ENCODE results near the gene PTCD3. TPM values are rescaled to one million over a fixed set of nuclear protein-coding genes. Genes with fewer than 3 reads are reported as not detected.

Gene PTCD3
- total RNA-seq, 1 donor from 2014 or later: 66.1 TPM

- Histone ChIP-seq H3K27me3 (ENCODE audit: control insufficient read depth, insufficient read depth, low read length) (no peaks in the 10 kb centered on the region), H3K4me3 (ENCODE audit: low read depth, low read length) (peak within 1 kb of the TSS; percentile 98), H3K36me3 (ENCODE audit: control insufficient read depth, insufficient read depth, low read length) (peaks cover 1% of the 10 kb centered on the region)
- TF ChIP-seq CTCF (IDR thresholded peaks at IDR 0.05; ENCODE audit: insufficient read depth, low read length, poor library complexity, severe bottlenecking): no peak
- peak; percentile 82 for DNase-seq (ENCODE audit: low read depth)
Observed at GRCh38 chr2:86105252-86105968, 625 bp upstream of the PTCD3 start, which contains the start of gene POLR1A. Gene POLR1A, minus strand, starts transcription at chr2:86105886. Its CDS starts 110 bp downstream, at chr2:86105776.

- TF ChIP-seq CTCF (IDR thresholded peaks at IDR 0.05; ENCODE audit: insufficient read depth, low read length, poor library complexity, severe bottlenecking): no peak
- no peak for DNase-seq (ENCODE audit: low read depth)
- Histone ChIP-seq H3K27me3 (ENCODE audit: control insufficient read depth, insufficient read depth, low read length) (no peaks in the 10 kb centered on the region), H3K36me3 (ENCODE audit: control insufficient read depth, insufficient read depth, low read length) (peaks cover 1% of the 10 kb centered on the region), H3K4me3 (ENCODE audit: low read depth, low read length) (peak overlapping the region; percentile 98)
Observed at GRCh38 chr2:86107031-86107430, 996 bp downstream of the PTCD3 start.

GRCh38 chr2:86118130-86118529 is 12.1 kb downstream of the PTCD3 start:
- Histone ChIP-seq H3K27me3 (ENCODE audit: control insufficient read depth, insufficient read depth, low read length) (no peaks in the 10 kb centered on the region), H3K4me3 (ENCODE audit: low read depth, low read length) (no peak overlapping the region), H3K36me3 (ENCODE audit: control insufficient read depth, insufficient read depth, low read length) (peaks cover 1% of the 10 kb centered on the region)
- no peak for DNase-seq (ENCODE audit: low read depth)
- TF ChIP-seq CTCF (IDR thresholded peaks at IDR 0.05; ENCODE audit: insufficient read depth, low read length, poor library complexity, severe bottlenecking): no peak

GRCh38 chr2:86123328-86123925 is 17.4 kb downstream of the PTCD3 start:
- TF ChIP-seq CTCF (IDR thresholded peaks at IDR 0.05; ENCODE audit: insufficient read depth, low read length, poor library complexity, severe bottlenecking): no peak
- Histone ChIP-seq H3K4me3 (ENCODE audit: low read depth, low read length) (no peak overlapping the region), H3K36me3 (ENCODE audit: control insufficient read depth, insufficient read depth, low read length) (peaks cover 2% of the 10 kb centered on the region), H3K27me3 (ENCODE audit: control insufficient read depth, insufficient read depth, low read length) (no peaks in the 10 kb centered on the region)
- DNase-seq (ENCODE audit: low read depth): no peak

- no peak for TF ChIP-seq CTCF (IDR thresholded peaks at IDR 0.05; ENCODE audit: insufficient read depth, low read length, poor library complexity, severe bottlenecking)
- H3K4me3 ChIP-seq (ENCODE audit: low read depth, low read length): no peak overlapping the region
- H3K27me3 ChIP-seq (ENCODE audit: control insufficient read depth, insufficient read depth, low read length): no peaks in the 10 kb centered on the region
- peaks cover 2% of the 10 kb centered on the region for H3K36me3 ChIP-seq (ENCODE audit: control insufficient read depth, insufficient read depth, low read length)
- no peak for DNase-seq (ENCODE audit: low read depth)
Observed at GRCh38 chr2:86124683-86125082, 18.6 kb downstream of the PTCD3 start.
